ENCODE data around the gene TJP3.

TJP3 gene

DNA sequence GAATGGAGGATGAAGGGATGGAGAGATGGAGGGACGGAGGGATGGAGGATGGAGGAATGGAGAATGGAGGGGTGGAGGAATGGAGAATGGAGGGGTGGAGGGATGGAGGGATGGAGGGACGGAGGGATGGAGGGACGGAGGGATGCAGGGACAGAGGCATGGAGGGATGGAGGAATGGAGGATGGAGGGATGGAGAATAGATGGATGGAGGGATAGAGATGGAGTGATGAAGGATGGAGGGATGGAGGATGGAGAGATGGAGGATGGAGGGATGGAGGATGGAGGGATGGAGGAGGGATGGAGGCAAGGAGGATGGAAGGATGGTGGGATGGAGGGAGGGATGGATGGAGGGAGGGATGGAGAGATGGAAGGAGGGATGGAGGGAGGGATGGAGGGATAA lies 30.0 kb upstream of the TJP3 start:
- DNase-seq (ENCODE audit: low read depth): no peak
- H3K4me3 ChIP-seq (ENCODE audit: low read depth, low read length): no peak overlapping the region
- no peak for TF ChIP-seq CTCF (IDR thresholded peaks at IDR 0.05; ENCODE audit: low read depth, low read length)
- TF ChIP-seq, protein P1, sequence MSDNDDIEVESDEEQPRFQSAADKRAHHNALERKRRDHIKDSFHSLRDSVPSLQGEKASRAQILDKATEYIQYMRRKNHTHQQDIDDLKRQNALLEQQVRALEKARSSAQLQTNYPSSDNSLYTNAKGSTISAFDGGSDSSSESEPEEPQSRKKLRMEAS (IDR thresholded peaks at IDR 0.05; ENCODE audit: low read depth, low read length): no peak
- no peak for TF ChIP-seq MYC (IDR thresholded peaks at IDR 0.05; ENCODE audit: low read depth, low read length)
- TF ChIP-seq POLR2A (IDR thresholded peaks at IDR 0.05; ENCODE audit: extremely low read depth, insufficient read length): no peak

DNA sequence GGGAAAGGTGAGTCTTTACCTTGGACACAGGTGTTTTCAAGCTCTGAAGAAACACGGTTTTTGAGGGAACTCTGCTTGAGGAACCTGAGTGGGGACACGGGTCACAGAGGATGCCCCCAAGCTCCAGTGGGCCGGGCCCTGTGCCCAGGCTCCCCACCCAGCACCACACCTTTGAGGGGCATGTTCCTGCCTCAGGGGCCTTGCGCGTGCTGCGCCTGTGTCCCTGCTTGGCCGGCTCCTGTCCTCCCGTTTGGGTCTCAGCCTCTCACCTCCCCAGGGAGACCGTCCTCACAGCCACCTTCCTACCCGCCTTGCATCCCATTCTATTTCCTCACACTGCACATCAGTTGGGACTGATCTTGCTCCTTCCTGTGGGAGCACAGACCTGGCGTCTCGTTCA lies 29.0 kb upstream of the TJP3 start:
- no peak for DNase-seq (ENCODE audit: low read depth)
- TF ChIP-seq MYC (IDR thresholded peaks at IDR 0.05; ENCODE audit: low read depth, low read length) (no peak), POLR2A (IDR thresholded peaks at IDR 0.05; ENCODE audit: extremely low read depth, insufficient read length) (no peak), CTCF (IDR thresholded peaks at IDR 0.05; ENCODE audit: low read depth, low read length) (no peak)
- TF ChIP-seq, protein P1 (IDR thresholded peaks at IDR 0.05; ENCODE audit: low read depth, low read length): no peak
- no peak overlapping the region for H3K4me3 ChIP-seq (ENCODE audit: low read depth, low read length)

GRCh38 chr19:3679581-3679980 lies 28.6 kb upstream of the TJP3 start:
- no peak for DNase-seq (ENCODE audit: low read depth)
- TF ChIP-seq MYC (IDR thresholded peaks at IDR 0.05; ENCODE audit: low read depth, low read length) (no peak), POLR2A (IDR thresholded peaks at IDR 0.05; ENCODE audit: extremely low read depth, insufficient read length) (no peak), CTCF (IDR thresholded peaks at IDR 0.05; ENCODE audit: low read depth, low read length) (no peak)
- TF ChIP-seq, protein P1 (IDR thresholded peaks at IDR 0.05; ENCODE audit: low read depth, low read length): no peak
- no peak overlapping the region for H3K4me3 ChIP-seq (ENCODE audit: low read depth, low read length)

DNA sequence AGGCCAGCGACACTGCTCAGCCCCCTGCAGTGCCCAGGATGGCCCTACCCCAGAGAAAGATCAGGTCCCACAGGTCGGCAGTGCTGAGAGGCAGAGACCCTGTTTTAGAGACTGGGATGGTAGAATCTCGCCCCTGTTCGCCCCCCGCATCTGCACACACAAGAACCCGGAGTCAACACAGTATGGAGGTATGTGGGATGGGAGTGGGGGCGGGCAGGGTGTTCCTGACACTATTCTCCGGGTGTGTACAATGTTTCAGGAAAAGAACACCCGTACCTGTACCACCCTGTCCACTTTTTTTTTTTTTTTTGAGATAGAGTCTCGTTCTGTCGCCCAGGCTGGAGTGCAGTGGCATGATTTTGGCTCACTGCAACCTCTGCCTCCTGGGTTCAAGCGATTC lies 27.2 kb upstream of the TJP3 start:
- no peak overlapping the region for H3K4me3 ChIP-seq (ENCODE audit: low read depth, low read length)
- TF ChIP-seq, protein P1 (IDR thresholded peaks at IDR 0.05; ENCODE audit: low read depth, low read length): no peak
- TF ChIP-seq MYC (IDR thresholded peaks at IDR 0.05; ENCODE audit: low read depth, low read length): no peak
- no peak for TF ChIP-seq POLR2A (IDR thresholded peaks at IDR 0.05; ENCODE audit: extremely low read depth, insufficient read length)
- TF ChIP-seq CTCF (IDR thresholded peaks at IDR 0.05; ENCODE audit: low read depth, low read length): no peak
- DNase-seq (ENCODE audit: low read depth): no peak

- TF ChIP-seq CTCF (IDR thresholded peaks at IDR 0.05; ENCODE audit: low read depth, low read length) (no peak), MYC (IDR thresholded peaks at IDR 0.05; ENCODE audit: low read depth, low read length) (no peak), POLR2A (IDR thresholded peaks at IDR 0.05; ENCODE audit: extremely low read depth, insufficient read length) (no peak)
- TF ChIP-seq, protein P1 (IDR thresholded peaks at IDR 0.05; ENCODE audit: low read depth, low read length): no peak
Measured at GRCh38 chr19:3682286-3682685, 25.9 kb upstream of the TJP3 start.

More at GRCh38 chr19:3682286-3682685, 25.9 kb upstream of the TJP3 start:
- DNase-seq (ENCODE audit: low read depth): no peak
- no peak overlapping the region for H3K4me3 ChIP-seq (ENCODE audit: low read depth, low read length)
